Stimulated activated CD4-positive, alpha-beta T cell treated with anti-CD3 and anti-CD28 coated beads, Interleukin-4, amount 100 ng/mL, for 24 hours (primary cell): ENCODE data around the gene OR10G7.
"Not testable (repeated sequence)": the region's sequence is repeated elsewhere in the genome, so short reads cannot be mapped to it uniquely, and the experiment has no call there.

Experiments
- DNase-seq: peaks from one replicate; pipeline ENCODE4 v3.0.0-alpha.2; 2020

Gene OR10G7

DNA sequence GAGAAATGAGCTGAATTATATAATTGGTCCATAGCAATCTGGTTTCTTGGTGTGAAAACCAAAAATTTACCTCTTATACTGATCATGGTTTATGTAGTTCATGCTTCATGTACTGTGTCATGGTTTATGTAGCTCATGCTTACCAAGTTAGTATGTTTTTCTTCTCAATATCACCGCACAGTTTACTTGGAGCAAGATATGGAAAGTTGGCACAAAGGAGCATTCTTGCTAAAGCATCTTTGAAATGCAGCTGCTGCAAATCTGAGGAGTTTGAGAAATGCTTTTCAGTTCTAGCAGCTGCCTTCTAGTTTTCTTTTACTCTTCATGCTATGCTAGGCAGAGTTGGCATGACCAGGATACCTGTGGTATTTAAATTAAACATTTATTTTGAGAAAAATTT lies 4.5 kb downstream of the OR10G7 start:
- DNase-seq, result no peak

DNA sequence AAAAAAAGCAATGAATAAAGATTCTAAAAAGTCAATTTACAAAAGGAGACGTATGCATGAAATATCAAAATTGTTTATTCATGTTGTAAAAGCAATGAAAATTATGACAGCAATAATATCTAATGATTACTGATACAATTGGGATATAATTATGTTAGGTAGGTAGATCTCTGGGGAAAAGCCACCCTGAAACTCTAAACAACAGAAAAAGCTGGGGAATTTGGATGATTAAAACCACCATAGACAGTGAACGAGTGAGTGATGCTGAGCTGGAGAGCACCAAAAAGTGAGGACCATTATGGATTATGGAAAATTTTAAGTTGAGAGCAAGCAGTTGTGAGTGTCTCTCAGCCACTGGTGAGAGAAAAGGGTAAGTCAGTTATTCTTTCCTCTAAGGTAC lies 14.6 kb downstream of the OR10G7 start, which contains the start of gene OR10G8:
OR10G8 (plus strand) TSS at position 301 of the 400 bp plus-strand sequence. CDS start 2,825 bp downstream, outside the sequence.
- no peak for DNase-seq

DNA sequence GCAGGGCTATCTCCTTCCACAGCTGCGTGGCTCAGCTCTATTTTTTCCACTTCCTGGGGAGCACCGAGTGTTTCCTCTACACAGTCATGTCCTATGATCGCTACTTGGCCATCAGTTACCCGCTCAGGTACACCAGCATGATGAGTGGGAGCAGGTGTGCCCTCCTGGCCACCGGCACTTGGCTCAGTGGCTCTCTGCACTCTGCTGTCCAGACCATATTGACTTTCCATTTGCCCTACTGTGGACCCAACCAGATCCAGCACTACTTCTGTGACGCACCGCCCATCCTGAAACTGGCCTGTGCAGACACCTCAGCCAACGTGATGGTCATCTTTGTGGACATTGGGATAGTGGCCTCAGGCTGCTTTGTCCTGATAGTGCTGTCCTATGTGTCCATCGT lies 25.3 kb downstream of the OR10G7 start:
- not testable (repeated sequence) for DNase-seq

DNA sequence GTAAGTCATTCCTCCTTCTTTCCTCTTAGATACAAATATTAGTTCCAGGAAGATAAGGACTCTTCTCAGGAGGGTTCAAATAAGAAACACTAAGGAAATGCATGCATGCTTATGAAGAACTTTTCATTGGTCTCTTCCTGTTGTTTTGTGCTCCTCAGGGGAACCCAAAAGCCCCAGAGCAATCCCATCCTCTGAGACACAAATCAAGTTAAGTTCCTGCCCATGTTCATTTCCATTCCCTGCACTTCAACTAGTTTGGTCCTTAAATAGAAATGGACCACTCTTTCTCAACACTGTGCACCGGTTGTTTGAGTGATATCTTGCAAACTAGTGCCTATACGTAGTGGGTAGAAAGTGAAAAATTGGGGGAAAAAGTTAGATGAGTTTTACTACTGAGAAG lies 28.4 kb downstream of the OR10G7 start, which contains the start of gene OR10G4:
OR10G4 (plus strand) TSS at position 301 of the 400 bp plus-strand sequence. CDS start 2,578 bp downstream, outside the sequence.
- no peak for DNase-seq

DNA sequence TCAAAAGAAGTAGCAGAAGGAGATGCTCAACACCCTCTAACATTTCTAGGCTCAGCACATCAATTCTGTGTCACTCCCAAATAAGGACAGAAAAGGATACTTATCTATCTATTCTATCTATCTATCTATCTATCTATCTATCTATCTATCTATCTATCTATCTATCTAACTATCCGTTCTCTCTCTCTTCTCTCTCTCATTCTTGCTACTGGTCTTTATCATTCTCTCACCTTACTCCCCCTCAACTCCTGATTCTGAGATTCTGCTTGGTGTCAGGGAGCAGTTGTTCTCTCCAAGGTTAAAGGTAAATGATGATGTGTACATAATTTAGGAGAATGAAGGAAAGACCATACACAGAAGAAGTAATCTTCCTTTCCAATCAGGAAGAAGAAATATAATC lies 46.0 kb downstream of the OR10G7 start, which contains the start of gene OR10G6:
OR10G6 (minus strand) TSS at position 43 of the 400 bp plus-strand sequence; CDS start at position 43, 0 bp downstream.
- no peak for DNase-seq
